HG03571 (cell line): ENCODE data around the gene PLA2G2D.

Experiments used
- ATAC-seq: cut with Tn5 transposase; IDR thresholded peaks from one replicate; pipeline ENCODE4 v1.9.1; 2021; ENCODE audit not compliant: unreplicated experiment

PLA2G2D gene

DNA sequence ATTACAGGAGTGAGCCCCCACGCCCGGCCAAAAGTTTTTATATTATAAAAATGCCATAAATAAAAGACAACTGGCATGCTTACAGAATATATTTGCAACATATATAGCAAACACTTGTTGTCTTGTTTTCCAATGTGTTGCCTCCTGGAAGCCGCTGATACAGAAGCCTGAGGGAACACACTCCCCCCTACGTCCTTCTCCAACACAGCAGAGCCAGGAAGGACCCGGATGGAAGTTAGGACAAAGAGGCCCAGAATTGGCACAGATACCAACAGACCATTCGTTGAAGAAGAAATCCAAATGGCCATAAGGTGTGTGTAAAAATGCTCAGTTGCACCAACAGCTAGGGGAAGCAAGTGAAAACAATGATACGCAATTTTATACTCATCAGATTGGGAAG lies 50.6 kb downstream of the PLA2G2D start:
- ATAC-seq = no peak

DNA sequence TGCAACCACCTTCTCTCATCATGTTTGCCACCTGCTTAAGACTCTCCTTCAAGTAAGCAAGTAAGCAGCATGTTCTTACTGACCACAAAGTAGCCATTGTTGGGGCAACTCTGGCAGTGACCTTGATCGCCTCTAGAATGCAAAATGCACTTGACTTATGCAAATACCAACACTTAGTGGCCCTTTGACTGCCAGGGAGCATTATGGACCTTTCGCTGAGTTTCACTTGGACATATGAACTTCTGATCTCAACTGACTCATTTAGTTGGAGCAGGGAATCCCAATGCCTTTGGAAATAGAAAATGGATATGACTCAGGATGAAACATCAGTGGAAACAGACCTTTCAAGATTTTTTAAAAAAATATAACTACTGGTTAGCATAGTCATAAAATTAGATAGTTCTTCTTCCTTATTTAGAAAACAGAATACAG lies 55.5 kb downstream of the PLA2G2D start:
- no peak for ATAC-seq
